ENCODE data around the gene CFL1. TPM values are rescaled to one million over a fixed set of nuclear protein-coding genes. Genes with fewer than 3 reads are reported as not detected.

Gene CFL1
- total and polyA plus RNA-seq, 2 experiments from 2014 or later = 1,393 to 2,124 TPM

- TF ChIP-seq, protein P1, sequence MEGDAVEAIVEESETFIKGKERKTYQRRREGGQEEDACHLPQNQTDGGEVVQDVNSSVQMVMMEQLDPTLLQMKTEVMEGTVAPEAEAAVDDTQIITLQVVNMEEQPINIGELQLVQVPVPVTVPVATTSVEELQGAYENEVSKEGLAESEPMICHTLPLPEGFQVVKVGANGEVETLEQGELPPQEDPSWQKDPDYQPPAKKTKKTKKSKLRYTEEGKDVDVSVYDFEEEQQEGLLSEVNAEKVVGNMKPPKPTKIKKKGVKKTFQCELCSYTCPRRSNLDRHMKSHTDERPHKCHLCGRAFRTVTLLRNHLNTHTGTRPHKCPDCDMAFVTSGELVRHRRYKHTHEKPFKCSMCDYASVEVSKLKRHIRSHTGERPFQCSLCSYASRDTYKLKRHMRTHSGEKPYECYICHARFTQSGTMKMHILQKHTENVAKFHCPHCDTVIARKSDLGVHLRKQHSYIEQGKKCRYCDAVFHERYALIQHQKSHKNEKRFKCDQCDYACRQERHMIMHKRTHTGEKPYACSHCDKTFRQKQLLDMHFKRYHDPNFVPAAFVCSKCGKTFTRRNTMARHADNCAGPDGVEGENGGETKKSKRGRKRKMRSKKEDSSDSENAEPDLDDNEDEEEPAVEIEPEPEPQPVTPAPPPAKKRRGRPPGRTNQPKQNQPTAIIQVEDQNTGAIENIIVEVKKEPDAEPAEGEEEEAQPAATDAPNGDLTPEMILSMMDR (conservative IDR thresholded peaks at IDR 0.05; ENCODE audit: low read depth in 2 of 2) = no peak
- TF ChIP-seq NANOG (IDR thresholded peaks at IDR 0.05; ENCODE audit: borderline replicate concordance) (no peak), POLR2AphosphoS5 (IDR thresholded peaks at IDR 0.05; ENCODE audit: low read depth) (no peak), EZH2phosphoT487 (IDR thresholded peaks at IDR 0.05; ENCODE audit: unreplicated experiment) (no peak), STAT1 (IDR thresholded peaks at IDR 0.05; ENCODE audit: unreplicated experiment) (no peak), ZNF331 (CRISPR knock-in tag; IDR thresholded peaks at IDR 0.05; ENCODE audit: low read depth) (no peak), CREB1 (CRISPR knock-in tag; IDR thresholded peaks at IDR 0.05; ENCODE audit: low read depth) (no peak), EZH2 (IDR thresholded peaks at IDR 0.05; ENCODE audit: low read depth, unreplicated experiment) (no peak)
- TF ChIP-seq, protein P2, sequence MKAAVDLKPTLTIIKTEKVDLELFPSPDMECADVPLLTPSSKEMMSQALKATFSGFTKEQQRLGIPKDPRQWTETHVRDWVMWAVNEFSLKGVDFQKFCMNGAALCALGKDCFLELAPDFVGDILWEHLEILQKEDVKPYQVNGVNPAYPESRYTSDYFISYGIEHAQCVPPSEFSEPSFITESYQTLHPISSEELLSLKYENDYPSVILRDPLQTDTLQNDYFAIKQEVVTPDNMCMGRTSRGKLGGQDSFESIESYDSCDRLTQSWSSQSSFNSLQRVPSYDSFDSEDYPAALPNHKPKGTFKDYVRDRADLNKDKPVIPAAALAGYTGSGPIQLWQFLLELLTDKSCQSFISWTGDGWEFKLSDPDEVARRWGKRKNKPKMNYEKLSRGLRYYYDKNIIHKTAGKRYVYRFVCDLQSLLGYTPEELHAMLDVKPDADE (IDR thresholded peaks at IDR 0.05) = no peak
These were observed 24.4 kb upstream of the CFL1 start (continued) for GRCh38 chr11:65882120-65883057.

- Mint-ChIP-seq H3K9me3 (no peaks in the 10 kb centered on the region), H3K27ac (no peak overlapping the region; the same call in 1 of the 2 replicates), H3K27me3 (ENCODE audit: insufficient read depth, low read depth, poor library complexity) (peaks cover 18% of the 10 kb centered on the region), H3K4me1 (peaks cover 4% of the 10 kb centered on the region), H3K4me3 (no peak overlapping the region), H3K36me3 (ENCODE audit: low read depth) (peaks cover 32% of the 10 kb centered on the region)
- no peak for DNase-seq (ENCODE audit: low spot score)
- Histone ChIP-seq H3K4me1 (ENCODE audit: insufficient read depth) (no peaks in the 10 kb centered on the region), H3K27ac (ENCODE audit: low read depth) (no peak overlapping the region), H4K20me1 (replicated peaks; ENCODE audit: insufficient read depth) (peaks cover 12% of the 10 kb centered on the region; the same call in 1 of the 2 replicates), H3K27me3 (ENCODE audit: insufficient read depth) (no peaks in the 10 kb centered on the region), H3K4me3 (no peak overlapping the region), H3F3A (replicated peaks; ENCODE audit: low read depth) (peaks cover 10% of the 10 kb centered on the region; the same call in 1 of the 2 replicates), H2AFZ (no peak overlapping the region), H3K9me2 (ENCODE audit: insufficient read depth) (no peaks in the 10 kb centered on the region), H3K4me2 (no peak overlapping the region), H3K79me2 (replicated peaks; ENCODE audit: insufficient read depth) (no peaks in the 10 kb centered on the region), H3K36me3 (ENCODE audit: insufficient read depth) (peaks cover 7% of the 10 kb centered on the region; the same call in 1 of the 2 replicates)
- no peak for ATAC-seq
- no peak for TF ChIP-seq NANOG (IDR thresholded peaks at IDR 0.05; ENCODE audit: borderline replicate concordance)
- no peak for TF ChIP-seq CREB1 (CRISPR knock-in tag; IDR thresholded peaks at IDR 0.05; ENCODE audit: low read depth)
- no peak for TF ChIP-seq EZH2 (IDR thresholded peaks at IDR 0.05; ENCODE audit: low read depth, unreplicated experiment)
- TF ChIP-seq, protein P3, sequence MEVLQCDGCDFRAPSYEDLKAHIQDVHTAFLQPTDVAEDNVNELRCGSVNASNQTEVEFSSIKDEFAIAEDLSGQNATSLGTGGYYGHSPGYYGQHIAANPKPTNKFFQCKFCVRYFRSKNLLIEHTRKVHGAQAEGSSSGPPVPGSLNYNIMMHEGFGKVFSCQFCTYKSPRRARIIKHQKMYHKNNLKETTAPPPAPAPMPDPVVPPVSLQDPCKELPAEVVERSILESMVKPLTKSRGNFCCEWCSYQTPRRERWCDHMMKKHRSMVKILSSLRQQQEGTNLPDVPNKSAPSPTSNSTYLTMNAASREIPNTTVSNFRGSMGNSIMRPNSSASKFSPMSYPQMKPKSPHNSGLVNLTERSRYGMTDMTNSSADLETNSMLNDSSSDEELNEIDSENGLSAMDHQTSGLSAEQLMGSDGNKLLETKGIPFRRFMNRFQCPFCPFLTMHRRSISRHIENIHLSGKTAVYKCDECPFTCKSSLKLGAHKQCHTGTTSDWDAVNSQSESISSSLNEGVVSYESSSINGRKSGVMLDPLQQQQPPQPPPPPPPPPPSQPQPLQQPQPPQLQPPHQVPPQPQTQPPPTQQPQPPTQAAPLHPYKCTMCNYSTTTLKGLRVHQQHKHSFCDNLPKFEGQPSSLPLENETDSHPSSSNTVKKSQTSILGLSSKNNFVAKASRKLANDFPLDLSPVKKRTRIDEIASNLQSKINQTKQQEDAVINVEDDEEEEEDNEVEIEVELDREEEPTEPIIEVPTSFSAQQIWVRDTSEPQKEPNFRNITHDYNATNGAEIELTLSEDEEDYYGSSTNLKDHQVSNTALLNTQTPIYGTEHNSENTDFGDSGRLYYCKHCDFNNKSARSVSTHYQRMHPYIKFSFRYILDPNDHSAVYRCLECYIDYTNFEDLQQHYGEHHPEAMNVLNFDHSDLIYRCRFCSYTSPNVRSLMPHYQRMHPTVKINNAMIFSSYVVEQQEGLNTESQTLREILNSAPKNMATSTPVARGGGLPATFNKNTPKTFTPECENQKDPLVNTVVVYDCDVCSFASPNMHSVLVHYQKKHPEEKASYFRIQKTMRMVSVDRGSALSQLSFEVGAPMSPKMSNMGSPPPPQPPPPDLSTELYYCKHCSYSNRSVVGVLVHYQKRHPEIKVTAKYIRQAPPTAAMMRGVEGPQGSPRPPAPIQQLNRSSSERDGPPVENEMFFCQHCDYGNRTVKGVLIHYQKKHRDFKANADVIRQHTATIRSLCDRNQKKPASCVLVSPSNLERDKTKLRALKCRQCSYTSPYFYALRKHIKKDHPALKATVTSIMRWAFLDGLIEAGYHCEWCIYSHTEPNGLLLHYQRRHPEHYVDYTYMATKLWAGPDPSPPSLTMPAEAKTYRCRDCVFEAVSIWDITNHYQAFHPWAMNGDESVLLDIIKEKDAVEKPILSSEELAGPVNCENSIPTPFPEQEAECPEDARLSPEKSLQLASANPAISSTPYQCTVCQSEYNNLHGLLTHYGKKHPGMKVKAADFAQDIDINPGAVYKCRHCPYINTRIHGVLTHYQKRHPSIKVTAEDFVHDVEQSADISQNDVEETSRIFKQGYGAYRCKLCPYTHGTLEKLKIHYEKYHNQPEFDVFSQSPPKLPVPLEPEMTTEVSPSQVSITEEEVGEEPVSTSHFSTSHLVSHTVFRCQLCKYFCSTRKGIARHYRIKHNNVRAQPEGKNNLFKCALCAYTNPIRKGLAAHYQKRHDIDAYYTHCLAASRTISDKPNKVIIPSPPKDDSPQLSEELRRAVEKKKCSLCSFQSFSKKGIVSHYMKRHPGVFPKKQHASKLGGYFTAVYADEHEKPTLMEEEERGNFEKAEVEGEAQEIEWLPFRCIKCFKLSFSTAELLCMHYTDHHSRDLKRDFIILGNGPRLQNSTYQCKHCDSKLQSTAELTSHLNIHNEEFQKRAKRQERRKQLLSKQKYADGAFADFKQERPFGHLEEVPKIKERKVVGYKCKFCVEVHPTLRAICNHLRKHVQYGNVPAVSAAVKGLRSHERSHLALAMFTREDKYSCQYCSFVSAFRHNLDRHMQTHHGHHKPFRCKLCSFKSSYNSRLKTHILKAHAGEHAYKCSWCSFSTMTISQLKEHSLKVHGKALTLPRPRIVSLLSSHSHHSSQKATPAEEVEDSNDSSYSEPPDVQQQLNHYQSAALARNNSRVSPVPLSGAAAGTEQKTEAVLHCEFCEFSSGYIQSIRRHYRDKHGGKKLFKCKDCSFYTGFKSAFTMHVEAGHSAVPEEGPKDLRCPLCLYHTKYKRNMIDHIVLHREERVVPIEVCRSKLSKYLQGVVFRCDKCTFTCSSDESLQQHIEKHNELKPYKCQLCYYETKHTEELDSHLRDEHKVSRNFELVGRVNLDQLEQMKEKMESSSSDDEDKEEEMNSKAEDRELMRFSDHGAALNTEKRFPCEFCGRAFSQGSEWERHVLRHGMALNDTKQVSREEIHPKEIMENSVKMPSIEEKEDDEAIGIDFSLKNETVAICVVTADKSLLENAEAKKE (CRISPR knock-in tag; IDR thresholded peaks at IDR 0.05) = no peak
- TF ChIP-seq ZNF331 (CRISPR knock-in tag; IDR thresholded peaks at IDR 0.05; ENCODE audit: low read depth) = no peak
- no peak for TF ChIP-seq JUNB (IDR thresholded peaks at IDR 0.05; ENCODE audit: unreplicated experiment)
- no peak for TF ChIP-seq STAT1 (IDR thresholded peaks at IDR 0.05; ENCODE audit: unreplicated experiment)
- TF ChIP-seq, protein P2 (IDR thresholded peaks at IDR 0.05) = no peak
These were observed 23.0 kb upstream of the CFL1 start for GRCh38 chr11:65880844-65881421.

All from GM23338 (cell line).